HepG2 (cell line): ENCODE data around the gene PCDHGB2. TPM values are rescaled to one million over a fixed set of nuclear protein-coding genes. Genes with fewer than 3 reads are reported as not detected.

ENCODE experiments used
- AHDC1 ChIP-seq: sonication (generic); formaldehyde crosslinking; IDR thresholded peaks from 2 replicates; pipeline ENCODE4 v1.5.1; 2020; ENCODE audit warnings: mild to moderate bottlenecking, missing genetic modification reagents, borderline replicate concordance
- ATF7 ChIP-seq, 2 experiments: fragments of 450-650 bp in 1 of 2; sonication (generic) in 1 of 2; formaldehyde crosslinking in 1 of 2; IDR thresholded peaks; 2 replicates each; pipeline versions ENCODE4 v1.4.0 to v1.6.1; 2016 to 2020; ENCODE audit warnings: antibody characterized with exemption in 1 of 2, mild to moderate bottlenecking in 1 of 2, missing genetic modification reagents in 1 of 2
- CHD2 ChIP-seq: IDR thresholded peaks from 2 replicates; pipeline ENCODE4 v1.6.1; 2011; ENCODE audit warnings: low read depth, low read length, improper control_type of control experiment
- HNF4G ChIP-seq, 2 experiments: sonication (generic) in 1 of 2; formaldehyde crosslinking in 1 of 2; IDR thresholded peaks; 2 replicates each; pipeline versions ENCODE4 v1.4.0 to v1.6.1; 2011 to 2020; ENCODE audit warnings: borderline replicate concordance in 2 of 2, low read depth in 2 of 2, mild to moderate bottlenecking in 2 of 2, low read length in 1 of 2, missing genetic modification reagents in 1 of 2, moderate library complexity in 1 of 2
- KAT7 ChIP-seq: IDR thresholded peaks from 2 replicates; pipeline ENCODE4 v1.6.1; 2018; ENCODE audit warnings: borderline replicate concordance, missing compliant biosample characterization
- POLR2AphosphoS5 ChIP-seq: IDR thresholded peaks from 2 replicates; pipeline ENCODE4 v1.6.1; 2012; ENCODE audit warnings: low read depth, low read length
- RCOR2 ChIP-seq: IDR thresholded peaks from 2 replicates; pipeline ENCODE4 v1.6.1; 2016; ENCODE audit warnings: missing biosample characterization, missing genetic modification reagents
- TCF7L2 ChIP-seq: IDR thresholded peaks from 2 replicates; pipeline ENCODE4 v1.6.1; 2011; ENCODE audit warnings: mild to moderate bottlenecking, low read depth, low read length, moderate library complexity
- polyA plus RNA-seq, 8 experiments: library from polyadenylated mRNA; depleted of rRNA in 3 of 8; stranded (reverse) in 7 of 8; unstranded in 1 of 8; fragments of >200 nt; fragmentation: Illumina TruSeq in 4 of 8; extraction: Trizol in 4 of 8; gene quantifications; 2 replicates each; pipeline versions ENCODE4 v1.2.1 to v1.2.3, GENCODE V29; 2011 to 2016; ENCODE audit warnings: low read depth in 4 of 8, missing spikeins in 1 of 8, mixed read lengths in 1 of 8; ENCODE audit not compliant: insufficient read depth in 1 of 8
- total RNA-seq, 5 experiments: library from RNA; depleted of rRNA; stranded (reverse); fragments of >200 nt; fragmentation: Illumina TruSeq; extraction: Trizol; gene quantifications; 2 replicates each; pipeline ENCODE4 v1.2.3, GENCODE V29; 2016; ENCODE audit warnings: low read depth in 1 of 5
- TF ChIP-seq, protein P1 (sequence below): sonication (generic); formaldehyde crosslinking; IDR thresholded peaks from 2 replicates; pipeline ENCODE4 v1.5.0; 2020; ENCODE audit warnings: mild to moderate bottlenecking, missing genetic modification reagents, moderate library complexity
- TF ChIP-seq, protein P2 (sequence below): sonication (generic); formaldehyde crosslinking; IDR thresholded peaks from 2 replicates; pipeline ENCODE4 v1.4.0; 2020; ENCODE audit warnings: missing genetic modification reagents, borderline replicate concordance
- TF ChIP-seq, protein P3 (sequence below): sonication (generic); IDR thresholded peaks from 2 replicates; pipeline ENCODE4 v1.6.1; 2016; ENCODE audit warnings: low read depth, borderline replicate concordance
- TF ChIP-seq, protein P4 (sequence below): sonication (generic); formaldehyde crosslinking; IDR thresholded peaks from 2 replicates; pipeline ENCODE4 v1.5.1; 2020; ENCODE audit warnings: missing genetic modification reagents, mild to moderate bottlenecking, borderline replicate concordance
- TF ChIP-seq, protein P5 (sequence below): sonication (generic); formaldehyde crosslinking; IDR thresholded peaks from 2 replicates; pipeline ENCODE4 v1.4.0; 2020; ENCODE audit warnings: missing genetic modification reagents, low read depth, mild to moderate bottlenecking, borderline replicate concordance

The PCDHGB2 gene
- total and polyA plus RNA-seq, 2 of the 13 experiments (the other 11 are each of a cell fraction or from before 2014, with no cell fraction given), result 0.64 to 0.82 TPM

DNA sequence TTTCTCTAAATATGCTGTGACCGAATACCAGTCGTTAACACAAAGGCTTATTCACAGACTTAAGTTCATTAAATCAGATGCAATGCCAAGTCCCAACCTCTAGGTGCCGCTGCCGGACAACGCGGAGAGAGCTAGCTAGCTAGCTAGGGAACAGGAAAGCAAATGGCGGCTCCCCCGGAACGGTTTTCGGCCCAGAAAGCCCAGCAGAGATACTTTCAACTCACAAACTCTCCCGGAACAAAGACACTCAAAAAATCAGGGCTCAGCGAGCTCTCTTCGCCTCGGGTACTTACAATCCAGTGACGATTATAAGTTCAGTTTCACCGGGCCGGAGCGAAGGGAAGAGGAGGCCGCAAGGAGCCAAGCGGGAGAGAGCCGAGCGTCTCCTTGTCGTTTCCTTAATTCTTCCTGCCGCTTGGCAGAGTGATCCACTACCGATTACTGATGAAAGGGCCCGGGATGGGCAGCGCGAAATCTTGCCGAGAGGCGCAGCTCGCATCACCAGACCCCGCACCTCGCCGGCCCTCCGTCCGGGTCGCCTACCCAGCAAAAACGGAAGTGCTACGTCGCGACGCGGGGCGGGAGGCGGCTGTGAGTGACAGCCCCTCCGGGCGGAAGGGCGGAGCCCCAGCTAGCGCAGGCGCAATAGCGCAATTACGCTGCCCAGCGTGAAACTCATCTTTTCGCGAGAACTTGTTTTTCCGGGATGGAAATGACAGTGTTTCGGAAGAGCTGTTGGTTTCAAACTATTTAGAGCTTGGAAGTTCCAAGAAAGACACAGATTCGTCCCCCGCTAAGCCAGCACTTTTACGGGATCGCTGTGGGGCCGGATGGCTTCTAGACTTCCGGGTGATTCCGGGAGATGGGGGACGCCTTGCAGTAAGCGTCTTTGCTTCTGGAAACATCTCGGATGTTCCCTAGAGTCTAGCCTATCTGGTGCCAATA lies 39.3 kb upstream of the PCDHGB2 start, which contains the start of gene TAF7 (continued):
- TF ChIP-seq AHDC1 (CRISPR knock-in tag) (0 out of 2 replicates have a peak, but pooled peaks have one; percentile 47), ATF7 (IDR thresholded peaks at IDR 0.05) (no peak), ATF7 (CRISPR knock-in tag; IDR thresholded peaks at IDR 0.05) (no peak), CHD2 (peak; percentile 86), HNF4G (IDR thresholded peaks at IDR 0.05; ENCODE audit: borderline replicate concordance, low read depth, low read length) (no peak), HNF4G (CRISPR knock-in tag; IDR thresholded peaks at IDR 0.05; ENCODE audit: borderline replicate concordance, low read depth) (peak; percentile 80; the same call in 1 of the 2 replicates), TCF7L2 (no peak), KAT7 (CRISPR knock-in tag) (peak; percentile 30; the same call in 1 of the 2 replicates), POLR2AphosphoS5 (peak; percentile 92), RCOR2 (CRISPR knock-in tag) (peak; percentile 67; the same call in 1 of the 2 replicates)
- TF ChIP-seq, protein P1, sequence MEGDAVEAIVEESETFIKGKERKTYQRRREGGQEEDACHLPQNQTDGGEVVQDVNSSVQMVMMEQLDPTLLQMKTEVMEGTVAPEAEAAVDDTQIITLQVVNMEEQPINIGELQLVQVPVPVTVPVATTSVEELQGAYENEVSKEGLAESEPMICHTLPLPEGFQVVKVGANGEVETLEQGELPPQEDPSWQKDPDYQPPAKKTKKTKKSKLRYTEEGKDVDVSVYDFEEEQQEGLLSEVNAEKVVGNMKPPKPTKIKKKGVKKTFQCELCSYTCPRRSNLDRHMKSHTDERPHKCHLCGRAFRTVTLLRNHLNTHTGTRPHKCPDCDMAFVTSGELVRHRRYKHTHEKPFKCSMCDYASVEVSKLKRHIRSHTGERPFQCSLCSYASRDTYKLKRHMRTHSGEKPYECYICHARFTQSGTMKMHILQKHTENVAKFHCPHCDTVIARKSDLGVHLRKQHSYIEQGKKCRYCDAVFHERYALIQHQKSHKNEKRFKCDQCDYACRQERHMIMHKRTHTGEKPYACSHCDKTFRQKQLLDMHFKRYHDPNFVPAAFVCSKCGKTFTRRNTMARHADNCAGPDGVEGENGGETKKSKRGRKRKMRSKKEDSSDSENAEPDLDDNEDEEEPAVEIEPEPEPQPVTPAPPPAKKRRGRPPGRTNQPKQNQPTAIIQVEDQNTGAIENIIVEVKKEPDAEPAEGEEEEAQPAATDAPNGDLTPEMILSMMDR (CRISPR knock-in tag), result peak; percentile 80
- TF ChIP-seq, protein P2, sequence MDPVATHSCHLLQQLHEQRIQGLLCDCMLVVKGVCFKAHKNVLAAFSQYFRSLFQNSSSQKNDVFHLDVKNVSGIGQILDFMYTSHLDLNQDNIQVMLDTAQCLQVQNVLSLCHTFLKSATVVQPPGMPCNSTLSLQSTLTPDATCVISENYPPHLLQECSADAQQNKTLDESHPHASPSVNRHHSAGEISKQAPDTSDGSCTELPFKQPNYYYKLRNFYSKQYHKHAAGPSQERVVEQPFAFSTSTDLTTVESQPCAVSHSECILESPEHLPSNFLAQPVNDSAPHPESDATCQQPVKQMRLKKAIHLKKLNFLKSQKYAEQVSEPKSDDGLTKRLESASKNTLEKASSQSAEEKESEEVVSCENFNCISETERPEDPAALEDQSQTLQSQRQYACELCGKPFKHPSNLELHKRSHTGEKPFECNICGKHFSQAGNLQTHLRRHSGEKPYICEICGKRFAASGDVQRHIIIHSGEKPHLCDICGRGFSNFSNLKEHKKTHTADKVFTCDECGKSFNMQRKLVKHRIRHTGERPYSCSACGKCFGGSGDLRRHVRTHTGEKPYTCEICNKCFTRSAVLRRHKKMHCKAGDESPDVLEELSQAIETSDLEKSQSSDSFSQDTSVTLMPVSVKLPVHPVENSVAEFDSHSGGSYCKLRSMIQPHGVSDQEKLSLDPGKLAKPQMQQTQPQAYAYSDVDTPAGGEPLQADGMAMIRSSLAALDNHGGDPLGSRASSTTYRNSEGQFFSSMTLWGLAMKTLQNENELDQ, result peak; percentile 28; the same call in 1 of the 2 replicates
- TF ChIP-seq, protein P3, sequence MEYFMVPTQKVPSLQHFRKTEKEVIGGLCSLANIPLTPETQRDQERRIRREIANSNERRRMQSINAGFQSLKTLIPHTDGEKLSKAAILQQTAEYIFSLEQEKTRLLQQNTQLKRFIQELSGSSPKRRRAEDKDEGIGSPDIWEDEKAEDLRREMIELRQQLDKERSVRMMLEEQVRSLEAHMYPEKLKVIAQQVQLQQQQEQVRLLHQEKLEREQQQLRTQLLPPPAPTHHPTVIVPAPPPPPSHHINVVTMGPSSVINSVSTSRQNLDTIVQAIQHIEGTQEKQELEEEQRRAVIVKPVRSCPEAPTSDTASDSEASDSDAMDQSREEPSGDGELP, result no peak
- TF ChIP-seq, protein P4, sequence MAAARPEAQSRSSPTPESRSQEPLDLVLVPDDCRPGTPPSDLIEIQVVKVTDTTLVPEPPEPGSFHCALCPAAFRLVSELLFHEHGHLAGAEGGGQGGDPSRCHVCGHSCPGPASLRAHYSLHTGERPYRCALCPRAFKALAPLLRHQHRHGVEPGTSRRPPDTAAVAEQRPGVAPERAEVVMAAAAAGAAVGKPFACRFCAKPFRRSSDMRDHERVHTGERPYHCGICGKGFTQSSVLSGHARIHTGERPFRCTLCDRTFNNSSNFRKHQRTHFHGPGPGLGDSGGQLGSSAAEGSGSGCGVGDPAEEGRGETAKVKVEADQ, result no peak
- TF ChIP-seq, protein P5, sequence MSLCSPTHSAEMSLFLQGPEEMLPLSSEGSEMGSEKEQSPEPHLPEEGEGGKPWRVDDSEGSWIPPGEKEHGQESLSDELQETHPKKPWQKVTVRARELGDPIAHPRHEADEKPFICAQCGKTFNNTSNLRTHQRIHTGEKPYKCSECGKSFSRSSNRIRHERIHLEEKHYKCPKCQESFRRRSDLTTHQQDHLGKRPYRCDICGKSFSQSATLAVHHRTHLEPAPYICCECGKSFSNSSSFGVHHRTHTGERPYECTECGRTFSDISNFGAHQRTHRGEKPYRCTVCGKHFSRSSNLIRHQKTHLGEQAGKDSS (CRISPR knock-in tag), result 0 out of 2 replicates have a peak, but pooled peaks have one; percentile 66
